ENCODE data around the gene ZNF653. TPM values are rescaled to one million over a fixed set of nuclear protein-coding genes. Genes with fewer than 3 reads are reported as not detected.

ZNF653 gene, protein sequence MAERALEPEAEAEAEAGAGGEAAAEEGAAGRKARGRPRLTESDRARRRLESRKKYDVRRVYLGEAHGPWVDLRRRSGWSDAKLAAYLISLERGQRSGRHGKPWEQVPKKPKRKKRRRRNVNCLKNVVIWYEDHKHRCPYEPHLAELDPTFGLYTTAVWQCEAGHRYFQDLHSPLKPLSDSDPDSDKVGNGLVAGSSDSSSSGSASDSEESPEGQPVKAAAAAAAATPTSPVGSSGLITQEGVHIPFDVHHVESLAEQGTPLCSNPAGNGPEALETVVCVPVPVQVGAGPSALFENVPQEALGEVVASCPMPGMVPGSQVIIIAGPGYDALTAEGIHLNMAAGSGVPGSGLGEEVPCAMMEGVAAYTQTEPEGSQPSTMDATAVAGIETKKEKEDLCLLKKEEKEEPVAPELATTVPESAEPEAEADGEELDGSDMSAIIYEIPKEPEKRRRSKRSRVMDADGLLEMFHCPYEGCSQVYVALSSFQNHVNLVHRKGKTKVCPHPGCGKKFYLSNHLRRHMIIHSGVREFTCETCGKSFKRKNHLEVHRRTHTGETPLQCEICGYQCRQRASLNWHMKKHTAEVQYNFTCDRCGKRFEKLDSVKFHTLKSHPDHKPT
- total RNA-seq = 10 to 100 TPM; 13.5 to 16.6 TPM

DNA sequence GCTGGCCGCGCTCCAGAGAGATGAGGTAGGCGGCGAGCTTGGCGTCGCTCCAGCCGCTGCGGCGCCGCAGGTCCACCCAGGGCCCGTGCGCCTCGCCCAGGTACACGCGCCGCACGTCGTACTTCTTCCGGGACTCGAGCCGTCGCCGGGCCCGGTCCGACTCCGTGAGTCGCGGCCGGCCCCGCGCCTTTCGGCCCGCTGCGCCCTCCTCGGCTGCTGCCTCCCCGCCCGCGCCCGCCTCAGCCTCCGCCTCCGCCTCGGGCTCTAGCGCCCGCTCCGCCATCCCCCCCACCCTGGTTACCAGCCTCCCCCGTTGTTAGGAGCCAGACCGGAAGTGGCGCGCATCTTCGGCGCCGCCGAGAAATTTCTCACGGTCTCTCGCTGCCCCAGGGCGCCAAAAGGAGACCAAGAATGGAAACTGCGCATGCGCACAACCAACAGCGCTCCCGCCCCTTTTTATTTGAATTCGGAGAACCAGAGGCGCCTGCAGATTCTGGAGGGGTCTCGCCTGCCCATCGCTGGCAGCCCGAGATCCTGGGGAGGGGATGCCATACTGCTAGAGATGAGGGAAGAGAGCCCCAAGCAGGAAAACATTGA, at the start of gene ZNF653:
Gene ZNF653, minus strand, starts transcription at position 336 of the 597 bp plus-strand sequence. Its CDS starts 53 bp downstream, at position 283.
- ChIA-PET CTCF (no interaction called here), POLR2A (interaction anchor here (0.6 to 0.8 kb wide), 2 partner anchors 27 to 129 kb away, joined by 3 to 10 read pairs; no protein-coding TSS in a partner anchor)

DNA sequence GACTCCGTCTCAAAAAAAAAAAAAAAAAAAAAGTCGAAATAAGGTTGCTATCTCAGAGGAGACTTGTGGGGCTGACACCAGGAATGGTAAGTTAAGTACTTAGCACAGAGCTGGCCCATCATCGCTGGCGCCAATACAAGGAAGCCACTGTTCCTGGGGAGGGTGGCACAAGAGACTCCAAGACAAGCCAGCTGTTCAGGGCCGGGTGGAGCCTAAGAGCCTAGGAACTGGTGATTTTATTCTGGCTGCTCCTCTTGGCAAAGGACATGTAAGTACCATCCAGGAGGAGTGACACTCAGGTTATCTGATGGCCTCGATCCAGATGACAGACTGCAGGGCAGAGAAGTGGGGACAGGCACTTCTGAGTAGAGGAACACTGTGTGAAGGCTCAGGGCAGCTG, 49.6 kb upstream of the ZNF653 start:
- ChIA-PET CTCF (interaction anchor here (0.6 to 1.5 kb wide), 4 partner anchors 19 to 73 kb away, joined by 3 to 6 read pairs (median 3); no protein-coding TSS in a partner anchor), POLR2A (no interaction called here)

DNA sequence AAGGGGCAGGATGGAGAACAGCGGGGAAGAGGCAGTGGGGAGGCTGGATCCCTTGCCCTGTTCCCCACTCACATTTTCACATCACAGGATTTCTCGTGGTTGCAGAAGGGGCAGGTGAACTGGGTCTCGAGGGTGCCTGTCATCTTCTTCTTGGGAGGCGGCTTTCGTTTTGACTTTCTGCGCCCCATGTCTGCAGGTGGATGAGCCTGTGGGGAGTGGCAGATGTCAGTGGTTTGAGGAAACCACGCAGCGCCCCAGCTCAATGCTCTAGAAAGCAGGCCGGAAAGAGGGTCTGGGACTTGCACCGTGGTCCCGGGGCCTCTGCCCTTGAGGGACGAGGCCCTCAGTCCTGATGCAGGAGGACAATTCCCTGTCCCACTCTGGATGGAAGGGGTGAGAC, 48.5 kb upstream of the ZNF653 start:
- ChIA-PET POLR2A (no interaction called here), CTCF (interaction anchor here (1.0 to 1.5 kb wide), 2 partner anchors 18 to 72 kb away, joined by 3 to 6 read pairs; no protein-coding TSS in a partner anchor)

DNA sequence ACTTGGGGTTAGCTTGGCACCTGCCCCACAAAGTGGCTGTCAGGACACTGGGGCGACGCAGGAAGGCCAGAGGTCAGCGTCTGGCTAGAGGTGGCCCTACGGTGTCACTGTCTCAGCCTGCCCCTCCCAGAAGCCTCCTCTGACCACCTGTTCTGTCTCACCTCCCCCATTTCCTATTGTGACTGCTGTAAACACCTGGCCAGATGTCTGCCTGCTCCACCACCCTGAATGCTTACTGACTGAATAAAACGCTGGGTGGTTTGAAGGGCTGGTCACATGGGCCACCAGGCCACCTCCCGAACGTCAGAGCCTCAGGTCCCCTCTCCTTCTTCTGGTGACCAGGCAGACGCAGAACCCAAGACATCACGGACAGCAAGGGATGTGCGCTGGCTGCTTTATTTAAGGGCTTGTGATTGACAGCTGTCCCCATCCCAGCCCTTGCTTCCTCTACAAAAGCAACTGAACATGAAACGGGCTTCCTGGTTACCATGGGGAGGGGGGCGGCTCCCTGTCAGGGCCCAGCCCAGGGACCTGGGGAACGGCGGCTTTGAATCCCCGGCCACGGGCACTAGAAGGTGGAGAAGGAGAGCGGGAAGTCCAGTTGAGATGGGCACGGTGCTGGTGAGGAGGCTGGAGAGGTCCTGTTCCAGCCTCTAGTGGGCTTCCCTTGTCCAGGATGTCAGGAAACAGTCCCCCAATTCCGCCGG, 47.2 kb upstream of the ZNF653 start:
- CTCF ChIA-PET = interaction anchor here (2.0 kb wide), 1 partner anchor 16 kb away, joined by 11 read pairs; no protein-coding TSS in a partner anchor
- POLR2A ChIA-PET = no interaction called here

DNA sequence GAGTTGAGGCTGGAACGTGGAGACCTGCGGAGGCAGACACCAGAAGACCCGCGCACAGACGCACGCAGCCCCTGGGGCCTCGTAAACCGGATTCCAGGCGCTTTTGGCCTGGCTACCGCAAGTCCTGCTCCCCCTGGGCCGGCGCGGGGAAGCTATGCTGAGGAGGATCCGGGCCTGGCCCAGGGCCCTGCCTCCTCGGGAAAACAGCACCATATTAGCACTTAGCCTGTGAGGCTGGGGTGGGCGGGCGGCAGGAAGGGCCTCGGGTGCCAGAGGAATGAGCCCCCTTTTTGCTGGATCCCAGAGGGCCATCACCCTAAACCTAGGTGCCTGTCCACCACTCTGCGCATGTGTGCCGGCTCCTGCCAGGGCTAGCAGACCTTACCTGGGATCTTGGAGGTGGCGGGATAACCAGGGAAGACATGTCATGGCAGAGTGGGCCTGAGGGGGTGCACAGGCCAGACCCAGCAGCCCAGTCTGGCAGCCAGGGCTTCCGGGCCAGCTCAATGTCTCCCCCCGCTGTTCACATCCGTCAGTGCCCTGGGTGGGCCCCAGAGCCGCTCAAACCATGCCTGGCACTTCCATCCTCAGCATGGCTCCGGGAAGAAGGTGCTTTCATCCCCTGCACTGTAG, 46.1 kb upstream of the ZNF653 start:
- CTCF ChIA-PET = interaction anchor here (2.0 kb wide), 1 partner anchor 15 kb away, joined by 11 read pairs; no protein-coding TSS in a partner anchor
- POLR2A ChIA-PET = no interaction called here

DNA sequence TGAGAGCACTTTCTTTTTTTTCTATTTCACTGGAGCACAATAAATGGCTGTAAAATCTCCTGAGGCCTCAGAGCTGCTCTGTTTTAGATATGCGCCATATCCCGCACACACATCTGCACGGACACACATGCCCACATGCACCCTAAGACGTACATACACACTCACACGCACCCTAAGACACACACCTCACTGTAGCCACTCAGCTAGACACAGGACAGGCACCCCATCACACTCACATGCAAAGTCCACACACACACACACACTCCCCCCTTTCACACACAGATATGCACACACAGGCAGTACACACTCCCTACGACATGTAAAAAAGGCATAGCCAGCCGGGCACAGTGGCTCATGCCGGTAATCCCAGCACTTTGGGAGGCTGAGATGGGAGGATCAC, 44.6 kb upstream of the ZNF653 start:
- POLR2A ChIA-PET = no interaction called here
- CTCF ChIA-PET = no interaction called here

DNA sequence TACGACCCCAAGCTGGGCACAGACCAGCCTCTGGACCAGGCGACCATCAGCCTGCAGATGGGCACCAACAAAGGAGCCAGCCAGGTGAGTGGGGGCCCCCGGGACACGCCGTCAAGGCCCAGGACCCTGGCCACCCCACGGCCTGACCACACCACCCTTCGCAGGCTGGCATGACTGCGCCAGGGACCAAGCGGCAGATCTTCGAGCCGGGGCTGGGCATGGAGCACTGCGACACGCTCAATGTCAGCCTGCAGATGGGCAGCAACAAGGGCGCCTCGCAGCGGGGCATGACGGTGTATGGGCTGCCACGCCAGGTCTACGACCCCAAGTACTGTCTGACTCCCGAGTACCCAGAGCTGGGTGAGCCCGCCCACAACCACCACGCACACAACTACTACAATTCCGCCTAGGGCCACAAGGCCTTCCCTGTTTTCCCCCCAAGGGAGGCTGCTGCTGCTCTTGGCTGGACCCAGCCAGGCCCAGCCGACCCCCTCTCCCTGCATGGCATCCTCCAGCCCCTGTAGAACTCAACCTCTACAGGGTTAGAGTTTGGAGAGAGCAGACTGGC, 43.8 kb upstream of the ZNF653 start:
- POLR2A ChIA-PET = no interaction called here
- CTCF ChIA-PET = no interaction called here

DNA sequence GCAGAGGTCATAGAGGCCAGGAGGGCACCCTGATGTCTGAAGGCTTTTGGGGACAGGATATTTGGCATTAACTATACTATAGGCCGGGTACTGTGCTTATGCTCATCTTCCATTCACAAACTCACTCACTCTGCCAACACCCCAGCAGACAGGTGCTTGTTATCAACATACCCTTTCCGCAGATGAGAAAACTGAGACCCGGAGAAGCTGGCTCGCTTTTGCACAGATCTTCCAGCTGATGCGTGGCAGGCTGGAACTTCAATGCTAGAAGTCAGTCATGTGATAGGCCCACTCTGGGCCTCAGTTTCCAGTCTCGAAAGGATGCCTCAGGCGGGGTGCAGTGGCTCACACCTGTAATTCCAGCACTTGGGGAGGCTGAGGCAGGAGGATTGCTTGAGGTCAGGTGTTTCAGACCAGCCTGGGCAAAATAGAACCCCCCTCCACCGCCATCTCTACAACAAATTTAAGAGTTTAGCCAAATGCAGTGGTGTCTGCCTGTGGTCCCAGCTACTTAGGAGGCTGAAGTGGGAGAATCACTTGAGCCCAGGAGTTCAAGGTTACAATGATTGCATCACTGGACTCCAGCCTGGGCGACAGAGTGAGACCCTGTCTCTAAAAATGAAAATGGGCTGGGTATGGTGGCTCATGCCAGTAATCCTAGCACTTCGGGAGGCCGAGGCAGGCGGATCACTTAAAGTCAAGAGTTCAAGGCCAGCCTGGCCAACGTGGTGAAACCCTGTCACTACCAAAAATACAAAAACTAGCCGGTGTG, 42.5 kb upstream of the ZNF653 start:
- ChIA-PET CTCF (interaction anchor here (1.1 kb wide), 1 partner anchor 12 kb away, joined by 4 read pairs; no protein-coding TSS in a partner anchor), POLR2A (no interaction called here)

DNA sequence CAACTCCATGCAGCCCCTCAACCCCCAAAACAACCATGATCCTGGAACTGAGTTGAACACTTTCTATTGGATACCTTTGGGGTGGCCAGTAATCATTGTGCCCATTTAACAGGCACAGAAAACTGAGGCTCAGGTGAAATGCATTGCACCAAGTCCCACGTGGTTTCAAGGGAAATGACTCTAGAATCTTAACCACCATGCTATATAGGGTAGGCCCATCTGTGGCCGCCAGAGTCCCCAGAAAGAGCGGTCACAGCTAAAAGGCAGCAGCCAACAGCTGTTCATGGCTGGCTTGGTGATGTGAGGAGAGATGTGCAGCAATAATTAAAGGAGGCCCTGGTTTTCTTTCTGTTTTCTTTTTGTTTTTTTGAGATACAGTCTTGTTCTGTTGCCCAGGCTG, 35.6 kb upstream of the ZNF653 start:
- POLR2A ChIA-PET = no interaction called here

DNA sequence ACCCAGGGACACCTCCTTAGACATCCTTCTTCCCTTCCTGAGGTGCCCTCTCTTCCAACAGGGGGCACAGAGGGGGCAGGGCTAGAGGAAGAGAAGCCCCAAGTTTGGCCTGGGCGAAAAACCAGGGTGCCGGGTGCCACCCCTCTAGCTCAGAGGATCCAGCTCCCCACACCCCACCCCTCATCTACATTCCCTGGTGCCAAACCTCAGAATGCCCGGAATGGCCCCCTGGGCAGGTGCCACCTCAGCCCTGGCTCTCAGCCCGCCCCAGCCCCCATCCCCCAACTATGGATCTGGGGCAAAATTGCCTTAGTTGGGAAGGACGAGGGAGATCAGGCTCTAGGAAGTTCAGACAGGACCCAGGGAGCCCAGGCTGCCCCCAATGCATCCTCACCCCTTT, 35.0 kb upstream of the ZNF653 start:
- CTCF ChIA-PET = interaction anchor here (1.0 kb wide), 1 partner anchor 18 kb away, joined by 3 read pairs; no protein-coding TSS in a partner anchor
- POLR2A ChIA-PET = no interaction called here

More for the DNA sequence above, 35.6 kb upstream of the ZNF653 start:
- CTCF ChIA-PET = interaction anchor here (1.0 kb wide), 1 partner anchor 17 kb away, joined by 3 read pairs; no protein-coding TSS in a partner anchor

DNA sequence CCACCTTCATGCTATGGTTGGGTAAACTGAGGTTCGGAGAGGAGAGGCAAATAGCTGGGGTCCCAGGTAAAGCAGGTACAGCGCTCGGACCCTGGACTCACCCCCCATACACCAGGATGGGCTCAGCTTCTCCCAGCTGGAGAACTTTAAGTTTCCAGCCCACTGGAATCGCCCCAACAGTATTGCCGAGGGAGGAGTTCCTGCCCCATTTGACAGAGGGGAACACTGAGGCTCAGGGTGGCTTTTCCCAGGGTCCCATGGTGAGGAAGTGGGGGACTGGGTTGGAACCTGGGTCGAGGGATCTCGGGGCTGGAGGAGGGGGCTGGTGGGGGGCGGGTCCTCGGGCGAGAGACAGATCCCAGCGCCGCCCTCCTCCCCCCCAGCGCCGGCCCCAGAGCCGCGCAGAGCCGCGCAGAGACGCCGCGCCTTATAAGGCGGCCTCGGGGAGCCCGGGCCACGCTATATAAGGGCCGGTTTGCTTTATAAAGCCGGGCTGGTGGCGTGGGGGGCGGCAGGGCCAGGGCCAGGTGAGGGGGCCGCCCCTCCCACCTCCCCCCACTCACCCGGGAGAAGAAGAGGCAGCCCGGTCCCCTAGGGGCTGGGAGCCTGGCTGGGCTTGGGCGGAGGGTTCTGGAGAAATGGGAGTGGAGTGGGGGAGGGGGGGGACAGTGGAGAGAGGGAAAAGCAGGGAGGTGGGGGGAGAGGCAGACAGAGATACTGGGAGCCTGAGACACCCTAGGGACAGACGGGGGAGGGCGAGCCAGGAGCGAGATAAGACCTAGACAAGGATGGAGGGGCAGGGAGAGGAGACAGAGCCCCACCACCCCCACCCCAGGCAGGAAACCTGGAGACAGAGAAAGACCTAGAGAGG, 34.1 kb upstream of the ZNF653 start:
- CTCF ChIA-PET = interaction anchor here (0.8 kb wide), 1 partner anchor 19 kb away, joined by 3 read pairs; the partner anchor contains the start of gene ELOF1
- POLR2A ChIA-PET = no interaction called here

DNA sequence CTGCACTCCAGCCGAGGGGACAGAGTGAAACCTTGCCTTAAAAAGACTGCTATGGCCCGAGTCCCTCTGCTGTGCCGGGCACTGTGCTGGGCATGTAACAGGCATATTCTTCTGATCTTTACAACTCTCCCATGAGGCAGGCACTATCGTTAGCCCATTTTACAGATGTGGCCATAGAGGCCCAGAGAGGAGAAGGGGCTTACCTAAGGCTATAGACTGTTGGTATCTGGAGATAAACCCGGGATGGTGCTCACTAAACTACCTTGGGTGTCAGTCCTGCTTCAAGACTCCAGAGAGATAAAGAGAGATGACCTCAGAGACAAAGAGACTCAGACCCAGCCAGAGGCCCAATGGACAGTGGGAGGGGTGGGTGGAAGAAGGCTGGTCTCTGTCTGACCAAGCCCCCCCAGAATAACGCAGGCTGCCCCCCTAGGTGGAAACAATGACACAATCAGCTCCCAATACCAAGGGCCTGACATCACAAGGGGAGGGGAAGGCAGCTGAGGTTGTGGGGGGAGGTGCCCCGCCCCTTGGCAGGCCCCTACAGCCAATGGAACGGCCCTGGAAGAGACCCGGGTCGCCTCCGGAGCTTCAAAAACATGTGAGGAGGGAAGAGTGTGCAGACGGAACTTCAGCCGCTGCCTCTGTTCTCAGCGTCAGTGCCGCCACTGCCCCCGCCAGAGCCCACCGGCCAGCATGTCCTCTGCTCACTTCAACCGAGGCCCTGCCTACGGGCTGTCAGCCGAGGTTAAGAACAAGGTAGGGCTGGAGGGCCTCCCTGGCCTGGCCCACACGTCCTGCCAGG, 32.8 kb upstream of the ZNF653 start, which contains the start of gene CNN1:
Gene CNN1, plus strand, starts transcription at position 620 of the 805 bp plus-strand sequence. Its CDS starts 77 bp downstream, at position 697.
- ChIA-PET CTCF (interaction anchor here (0.7 kb wide), 1 partner anchor 22 kb away, joined by 3 read pairs; no protein-coding TSS in a partner anchor), POLR2A (no interaction called here)

DNA sequence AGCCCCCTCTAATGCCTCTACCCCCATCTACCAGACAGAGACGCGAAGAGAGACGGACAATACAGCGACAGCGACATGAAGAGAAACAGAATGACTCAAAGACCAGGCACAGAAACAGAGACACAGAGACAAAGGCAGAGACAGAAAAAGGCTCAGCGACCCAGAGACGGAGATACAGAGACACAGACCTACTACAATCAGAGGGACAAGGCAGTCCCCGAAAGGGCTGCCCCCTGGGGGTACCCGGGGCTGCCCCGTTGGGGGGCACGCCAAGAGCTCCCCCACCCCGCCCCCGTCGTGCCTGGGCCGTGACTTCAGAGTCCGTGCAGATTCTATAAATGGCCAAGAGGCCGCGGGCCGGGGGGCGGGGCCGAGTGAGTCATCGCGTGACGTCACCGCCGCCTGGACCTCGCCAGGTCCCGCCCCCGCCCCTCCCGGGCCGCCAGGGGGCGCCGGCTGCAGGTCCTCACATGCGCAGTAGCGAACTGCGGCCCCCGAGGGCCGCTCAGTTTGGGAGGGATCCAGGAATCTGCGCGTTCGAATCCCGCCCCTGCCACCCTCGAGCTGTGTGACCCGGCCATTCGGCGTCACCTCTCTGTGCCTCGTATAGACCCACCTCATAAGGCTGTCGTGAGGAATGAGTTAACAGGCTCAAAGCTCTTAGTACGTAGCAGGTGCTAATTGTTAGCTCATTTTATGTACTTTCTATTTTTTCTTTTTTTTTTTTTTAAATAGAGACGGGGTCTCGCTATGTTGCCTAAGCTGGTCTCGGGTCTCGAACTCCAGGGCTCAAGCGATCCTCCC, 30.4 kb upstream of the ZNF653 start:
- ChIA-PET POLR2A (interaction anchor here (0.9 kb wide), 1 partner anchor 10 kb away, joined by 7 read pairs; no protein-coding TSS in a partner anchor), CTCF (interaction anchor here (0.7 to 3.0 kb wide), 20 partner anchors 8 to 262 kb away, joined by 3 to 18 read pairs (median 4); partner anchors contain the start of genes ELOF1 and ZNF491)

DNA sequence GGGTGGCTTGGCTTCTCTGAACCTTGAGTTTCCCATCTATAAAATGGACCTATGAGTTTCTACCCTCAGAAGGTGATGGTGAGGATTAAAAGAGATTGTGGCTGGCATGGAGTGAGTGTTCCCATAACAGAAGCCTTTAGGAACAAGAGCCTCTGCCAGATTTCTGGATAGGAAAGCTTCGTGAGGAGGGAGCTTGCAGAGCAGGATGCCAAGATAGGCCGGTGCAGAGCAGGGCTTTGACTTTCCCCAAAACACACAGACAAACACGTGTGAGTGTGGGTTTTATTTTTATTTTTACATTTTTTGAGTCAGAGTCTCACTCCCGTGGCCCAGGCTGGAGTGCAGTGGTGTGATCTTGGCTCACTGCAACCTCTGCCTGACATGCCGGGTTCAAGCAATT, 29.3 kb upstream of the ZNF653 start:
- POLR2A ChIA-PET = no interaction called here

DNA sequence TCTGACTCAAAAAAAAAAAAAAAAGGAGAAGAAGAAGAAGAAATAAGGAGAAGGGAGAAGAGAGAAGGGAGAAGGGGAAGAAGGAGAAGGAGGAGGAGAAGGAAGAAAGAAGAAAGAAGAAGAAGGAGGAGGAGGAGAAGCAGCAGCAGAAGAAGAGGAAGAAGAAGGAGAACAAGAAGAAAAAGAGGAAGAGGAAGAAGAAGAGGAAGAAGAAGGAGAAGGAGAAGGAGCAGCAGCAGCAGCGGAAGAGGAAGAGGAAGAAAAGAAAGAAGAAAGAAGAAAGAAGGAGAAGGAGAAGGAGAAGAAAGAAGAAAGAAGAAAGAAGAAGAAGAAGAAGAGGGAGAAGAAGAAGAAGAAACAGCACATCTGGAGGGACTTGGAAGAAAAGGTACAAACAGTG, 28.9 kb upstream of the ZNF653 start:
- ChIA-PET CTCF (interaction anchor here (0.7 to 3.0 kb wide), 5 partner anchors 20 to 54 kb away, joined by 3 to 18 read pairs (median 4); partner anchors contain the start of gene ELOF1), POLR2A (no interaction called here)

More for the DNA sequence above, 29.3 kb upstream of the ZNF653 start:
- CTCF ChIA-PET = interaction anchor here (1.6 to 3.0 kb wide), 4 partner anchors 21 to 53 kb away, joined by 3 to 18 read pairs (median 9); partner anchors contain the start of gene ELOF1
